Lower leg skin (tissue), 4 donors: ENCODE results near the gene SRCIN1. TPM values are rescaled to one million over a fixed set of nuclear protein-coding genes. Genes with fewer than 3 reads are reported as not detected.

Experiments
- DNase-seq, 2 donors: peaks; one replicate each; pipeline ENCODE4 v3.0.0-alpha.2; 2019; ENCODE audit warnings: low spot score in 2 of 2
- H3K4me3 ChIP-seq: fragments of 200-600 bp; sonication (generic); 2 replicates; pipeline ENCODE4 v1.5.1; 2017; ENCODE audit warnings: mild to moderate bottlenecking, low read depth; ENCODE audit not compliant: poor library complexity, severe bottlenecking
- POLR2A ChIP-seq, 2 donors: fragments of 450-650 bp; IDR thresholded peaks; one replicate each; pipeline ENCODE4 v1.6.1; 2016 to 2017; ENCODE audit warnings: antibody characterized with exemption in 2 of 2, mild to moderate bottlenecking in 1 of 2, moderate library complexity in 1 of 2
- WGBS, 2 donors: methylation state at CpG; one replicate each; pipeline ENCODE4 v1.1.5; 2018; 5-methylcytosine and 5-hydroxymethylcytosine counted together
- intact Hi-C: fragments of 100-400 bp; cut with DNase I; formaldehyde crosslinking; loops from one replicate; pipeline ENCODE4 v1.15.0; 2023; ENCODE audit warnings: low total_unique reads
- total RNA-seq, 4 donors: library from RNA; depleted of rRNA; stranded (reverse); fragments of >200 nt; gene quantifications; one replicate each; pipeline ENCODE4 v1.1.0, GENCODE V29; 2016
- TF ChIP-seq, protein P1 (sequence below), 3 donors: fragments of 450-650 bp; IDR thresholded peaks; one replicate each; pipeline ENCODE4 v1.5.1; 2016; ENCODE audit warnings: antibody characterized with exemption in 3 of 3, mild to moderate bottlenecking in 3 of 3, moderate library complexity in 2 of 3

The SRCIN1 gene
- total RNA-seq, 4 donors from 2014 or later: 12.0 to 20.2 (median 15.6) TPM

- DNase-seq: no peak
- intact Hi-C loops: no loop called here
- H3K4me3 ChIP-seq: no peak overlapping the region
- 11 to 23% methylated on average over 19 to 43 of the region's 63 CpGs for WGBS, 2 donors
- no peak for TF ChIP-seq POLR2A (IDR thresholded peaks at IDR 0.05)
- TF ChIP-seq, protein P1, sequence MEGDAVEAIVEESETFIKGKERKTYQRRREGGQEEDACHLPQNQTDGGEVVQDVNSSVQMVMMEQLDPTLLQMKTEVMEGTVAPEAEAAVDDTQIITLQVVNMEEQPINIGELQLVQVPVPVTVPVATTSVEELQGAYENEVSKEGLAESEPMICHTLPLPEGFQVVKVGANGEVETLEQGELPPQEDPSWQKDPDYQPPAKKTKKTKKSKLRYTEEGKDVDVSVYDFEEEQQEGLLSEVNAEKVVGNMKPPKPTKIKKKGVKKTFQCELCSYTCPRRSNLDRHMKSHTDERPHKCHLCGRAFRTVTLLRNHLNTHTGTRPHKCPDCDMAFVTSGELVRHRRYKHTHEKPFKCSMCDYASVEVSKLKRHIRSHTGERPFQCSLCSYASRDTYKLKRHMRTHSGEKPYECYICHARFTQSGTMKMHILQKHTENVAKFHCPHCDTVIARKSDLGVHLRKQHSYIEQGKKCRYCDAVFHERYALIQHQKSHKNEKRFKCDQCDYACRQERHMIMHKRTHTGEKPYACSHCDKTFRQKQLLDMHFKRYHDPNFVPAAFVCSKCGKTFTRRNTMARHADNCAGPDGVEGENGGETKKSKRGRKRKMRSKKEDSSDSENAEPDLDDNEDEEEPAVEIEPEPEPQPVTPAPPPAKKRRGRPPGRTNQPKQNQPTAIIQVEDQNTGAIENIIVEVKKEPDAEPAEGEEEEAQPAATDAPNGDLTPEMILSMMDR (IDR thresholded peaks at IDR 0.05): no peak
Measured at GRCh38 chr17:38578229-38579082, 27.3 kb downstream of the SRCIN1 start.

DNA sequence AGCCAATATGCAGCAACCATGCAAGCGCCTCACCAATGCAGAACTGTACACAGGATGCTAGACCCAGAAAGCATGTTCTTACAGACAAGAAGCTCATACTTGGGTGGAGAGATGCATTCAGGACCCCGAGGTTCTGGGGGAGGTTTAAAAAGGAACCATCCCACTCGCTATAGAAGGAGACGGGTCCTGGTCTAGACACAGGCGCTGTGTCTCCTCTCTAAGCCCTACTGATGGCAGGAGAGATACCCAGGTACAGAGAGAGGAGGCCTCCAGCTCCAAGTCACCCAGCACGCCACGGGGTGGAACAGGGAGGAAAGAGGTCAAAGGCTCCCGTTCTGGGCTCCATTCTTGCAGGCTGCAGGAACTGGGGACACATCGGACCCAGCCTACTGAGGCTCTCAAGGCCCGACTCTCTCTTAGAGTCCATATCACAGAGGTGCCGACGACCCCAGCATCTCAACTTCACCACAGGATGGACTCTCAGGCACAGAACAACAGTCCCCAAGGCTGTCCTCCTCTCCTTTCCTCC is 28.0 kb downstream of the SRCIN1 start:
- 50 to 54% methylated on average over 10 to 12 of the region's 12 CpGs for WGBS, 2 donors
- intact Hi-C loops: no loop called here
- no peak overlapping the region for H3K4me3 ChIP-seq
- DNase-seq: no peak
- TF ChIP-seq, protein P1 (IDR thresholded peaks at IDR 0.05): no peak
- no peak for TF ChIP-seq POLR2A (IDR thresholded peaks at IDR 0.05)

GRCh38 chr17:38577244-38577643 is 28.5 kb downstream of the SRCIN1 start:
- 78 to 88% methylated on average over 3 of the region's 3 CpGs for WGBS, 2 donors
- DNase-seq: no peak
- no peak overlapping the region for H3K4me3 ChIP-seq
- intact Hi-C loops: no loop called here
- no peak for TF ChIP-seq POLR2A (IDR thresholded peaks at IDR 0.05)
- TF ChIP-seq, protein P1 (IDR thresholded peaks at IDR 0.05): no peak

DNA sequence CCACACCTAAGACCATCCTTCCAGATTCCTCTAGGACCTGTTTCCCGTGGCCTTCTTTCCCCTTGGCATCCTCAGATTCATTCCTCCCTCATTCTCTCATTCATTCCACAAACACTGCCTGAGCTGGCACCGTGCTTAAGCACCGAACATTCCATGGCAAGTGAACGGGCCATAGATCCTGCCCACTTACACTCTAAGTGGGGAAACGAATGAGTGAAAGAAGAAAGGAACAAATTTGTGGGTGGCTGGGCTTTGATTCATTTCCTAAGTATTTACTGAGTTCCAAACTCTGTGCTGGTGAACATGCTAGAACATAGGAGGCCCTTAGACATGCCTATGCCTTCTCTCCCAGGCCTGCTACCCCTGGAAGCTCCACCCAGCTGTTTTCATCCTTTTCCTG is 30.0 kb downstream of the SRCIN1 start:
- WGBS, 2 donors: 41 to 43% methylated on average over 5 of the region's 5 CpGs
- intact Hi-C loops: no loop called here
- no peak for DNase-seq

GRCh38 chr17:38574712-38575111 is 31.0 kb downstream of the SRCIN1 start:
- H3K4me3 ChIP-seq: no peak overlapping the region
- no peak for DNase-seq
- TF ChIP-seq POLR2A (IDR thresholded peaks at IDR 0.05): no peak
- TF ChIP-seq, protein P1 (IDR thresholded peaks at IDR 0.05): no peak
- WGBS, 2 donors: 65 to 78% methylated on average over 13 of the region's 13 CpGs
- intact Hi-C loops: no loop called here

More for the DNA sequence above, 30.0 kb downstream of the SRCIN1 start:
- no peak overlapping the region for H3K4me3 ChIP-seq
- TF ChIP-seq POLR2A (IDR thresholded peaks at IDR 0.05): no peak
- TF ChIP-seq, protein P1 (IDR thresholded peaks at IDR 0.05): no peak
